NT2/D1 (cell line): ENCODE results near the gene FOXP4.

Source experiments
- SUZ12 ChIP-seq: IDR thresholded peaks from 2 replicates; pipeline ENCODE4 v1.6.1; 2011; ENCODE audit not compliant: insufficient read length, insufficient read depth; ENCODE audit errors: extremely low read depth
- YY1 ChIP-seq: IDR thresholded peaks from 2 replicates; pipeline ENCODE4 v1.6.1; 2011; ENCODE audit not compliant: insufficient read length, insufficient read depth
- ZNF274 ChIP-seq: IDR thresholded peaks from 2 replicates; pipeline ENCODE4 v1.6.1; 2011; ENCODE audit warnings: mild to moderate bottlenecking, low read depth, low read length

DNA sequence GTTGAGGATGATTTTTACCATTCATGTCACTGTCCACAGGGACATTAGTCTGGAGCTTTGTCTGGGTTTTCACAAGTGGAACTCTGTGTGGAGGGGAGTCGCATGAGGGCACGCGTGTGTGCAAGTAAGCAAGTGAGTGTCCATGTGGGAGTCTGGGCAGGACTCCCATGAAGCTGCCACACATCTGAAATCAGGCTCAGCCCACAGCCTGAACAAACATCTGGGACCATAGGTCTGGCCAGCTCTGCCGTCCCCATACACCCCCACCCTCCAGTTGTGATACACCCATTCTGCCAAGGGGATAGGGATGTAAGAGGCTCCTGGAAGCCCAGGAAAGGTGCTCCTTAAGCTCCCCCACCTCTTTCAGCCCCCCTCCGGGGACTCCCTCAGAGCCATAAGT, 17.1 kb upstream of the FOXP4 start:
- TF ChIP-seq YY1 (no peak), ZNF274 (no peak), SUZ12 (no peak)
